ENCODE data around the gene RAB37.

Gene RAB37

GRCh38 chr17:74736513-74737298 is at the start of gene RAB37:
TSS of gene RAB37 (plus strand) at chr17:74737256. CDS start at chr17:74737273, 17 bp downstream.
- DNase-seq (ENCODE audit: low read depth in 2 of 2, low spot score in 1 of 2) = no peak

GRCh38 chr17:74687886-74688285 is 49.2 kb upstream of the RAB37 start:
- DNase-seq (ENCODE audit: low read depth in 2 of 2, low spot score in 1 of 2) = no peak

GRCh38 chr17:74690409-74690825 is 46.6 kb upstream of the RAB37 start:
- DNase-seq (ENCODE audit: low read depth in 2 of 2, low spot score in 1 of 2) = no peak

GRCh38 chr17:74691151-74691550 is 45.9 kb upstream of the RAB37 start:
- DNase-seq (ENCODE audit: low read depth in 2 of 2, low spot score in 1 of 2) = no peak

GRCh38 chr17:74694081-74694480 is 43.0 kb upstream of the RAB37 start:
- no peak for DNase-seq (ENCODE audit: low read depth in 2 of 2, low spot score in 1 of 2)

GRCh38 chr17:74695629-74696028 is 41.4 kb upstream of the RAB37 start:
- DNase-seq (ENCODE audit: low read depth in 2 of 2, low spot score in 1 of 2) = no peak

GRCh38 chr17:74697515-74697914 is 39.5 kb upstream of the RAB37 start:
- DNase-seq (ENCODE audit: low read depth in 2 of 2, low spot score in 1 of 2) = no peak

GRCh38 chr17:74698069-74698468 is 39.0 kb upstream of the RAB37 start:
- no peak for DNase-seq (ENCODE audit: low read depth in 2 of 2, low spot score in 1 of 2)

GRCh38 chr17:74699236-74699635 is 37.8 kb upstream of the RAB37 start:
- DNase-seq (ENCODE audit: low read depth in 2 of 2, low spot score in 1 of 2) = no peak

GRCh38 chr17:74702116-74702871 is 34.8 kb upstream of the RAB37 start:
- no peak for DNase-seq (ENCODE audit: low read depth in 2 of 2, low spot score in 1 of 2)

- DNase-seq (ENCODE audit: low read depth in 2 of 2, low spot score in 1 of 2) = no peak
These were observed 33.7 kb upstream of the RAB37 start for GRCh38 chr17:74703311-74703710.

GRCh38 chr17:74704544-74704943 is 32.5 kb upstream of the RAB37 start:
- no peak for DNase-seq (ENCODE audit: low read depth in 2 of 2, low spot score in 1 of 2)

GRCh38 chr17:74711058-74711824 is 25.8 kb upstream of the RAB37 start:
- no peak for DNase-seq (ENCODE audit: low read depth in 2 of 2, low spot score in 1 of 2)

GRCh38 chr17:74712301-74712700 is 24.8 kb upstream of the RAB37 start:
- DNase-seq (ENCODE audit: low read depth in 2 of 2, low spot score in 1 of 2) = no peak

- DNase-seq (ENCODE audit: low read depth in 2 of 2, low spot score in 1 of 2) = no peak
These were observed 24.3 kb upstream of the RAB37 start, which contains the start of gene CD300LF for GRCh38 chr17:74712756-74713155. TSS of gene CD300LF (minus strand) at chr17:74712923. CDS start at chr17:74712866, 57 bp downstream.

GRCh38 chr17:74713171-74713755 is 23.8 kb upstream of the RAB37 start:
- no peak for DNase-seq (ENCODE audit: low read depth in 2 of 2, low spot score in 1 of 2)

- DNase-seq (ENCODE audit: low read depth in 2 of 2, low spot score in 1 of 2) = no peak
These were observed 21.9 kb upstream of the RAB37 start for GRCh38 chr17:74715144-74715543.

GRCh38 chr17:74720506-74720905 is 16.6 kb upstream of the RAB37 start:
- DNase-seq (ENCODE audit: low read depth in 2 of 2, low spot score in 1 of 2) = no peak

GRCh38 chr17:74722782-74723181 is 14.3 kb upstream of the RAB37 start:
- no peak for DNase-seq (ENCODE audit: low read depth in 2 of 2, low spot score in 1 of 2)

- DNase-seq (ENCODE audit: low read depth in 2 of 2, low spot score in 1 of 2) = no peak
These were observed 13.2 kb upstream of the RAB37 start for GRCh38 chr17:74723891-74724290.

GRCh38 chr17:74725111-74725510 is 11.9 kb upstream of the RAB37 start:
- DNase-seq (ENCODE audit: low read depth in 2 of 2, low spot score in 1 of 2) = no peak

All from stimulated activated CD8-positive, alpha-beta memory T cell treated with anti-CD3 and anti-CD28 coated beads, Interleukin-4, amount 100 ng/mL, for 4 hours (primary cell).